LoVo (cell line): ENCODE results near the gene SERP2.

ENCODE experiments used
- DNase-seq: peaks from one replicate; pipeline ENCODE4 v3.0.0-alpha.2; 2016; ENCODE audit warnings: low spot score

SERP2 gene

GRCh38 chr13:44411841-44412240 lies 38.2 kb downstream of the SERP2 start:
- no peak for DNase-seq

- no peak for DNase-seq
Observed at GRCh38 chr13:44412346-44412935, 38.8 kb downstream of the SERP2 start.

- DNase-seq = no peak
Observed at GRCh38 chr13:44413095-44413494, 39.5 kb downstream of the SERP2 start.

GRCh38 chr13:44414716-44415115 lies 41.1 kb downstream of the SERP2 start:
- DNase-seq = no peak

- no peak for DNase-seq
Observed at GRCh38 chr13:44415815-44416214, 42.2 kb downstream of the SERP2 start.

- no peak for DNase-seq
Observed at GRCh38 chr13:44416301-44416700, 42.7 kb downstream of the SERP2 start.

- no peak for DNase-seq
Observed at GRCh38 chr13:44416744-44417143, 43.1 kb downstream of the SERP2 start.

GRCh38 chr13:44417446-44417845 lies 43.8 kb downstream of the SERP2 start:
- DNase-seq = no peak

GRCh38 chr13:44417876-44418275 lies 44.3 kb downstream of the SERP2 start:
- no peak for DNase-seq

- DNase-seq = no peak
Observed at GRCh38 chr13:44420376-44421220, 47.0 kb downstream of the SERP2 start.

GRCh38 chr13:44421853-44422525 lies 48.4 kb downstream of the SERP2 start:
- no peak for DNase-seq

GRCh38 chr13:44422755-44423643 lies 49.4 kb downstream of the SERP2 start:
- DNase-seq = no peak

GRCh38 chr13:44423824-44424223 lies 50.2 kb downstream of the SERP2 start:
- DNase-seq = no peak

GRCh38 chr13:44425041-44425814 lies 51.6 kb downstream of the SERP2 start:
- no peak for DNase-seq

- no peak for DNase-seq
Observed at GRCh38 chr13:44425815-44426078, 52.1 kb downstream of the SERP2 start.

GRCh38 chr13:44426461-44426860 lies 52.8 kb downstream of the SERP2 start:
- DNase-seq = no peak

GRCh38 chr13:44429311-44429710 lies 55.7 kb downstream of the SERP2 start:
- no peak for DNase-seq

- DNase-seq = peak; percentile 52
Observed at GRCh38 chr13:44431150-44431549, 57.5 kb downstream of the SERP2 start.

- no peak for DNase-seq
Observed at GRCh38 chr13:44432650-44433049, 59.0 kb downstream of the SERP2 start.

GRCh38 chr13:44433863-44434765 lies 60.5 kb downstream of the SERP2 start:
- no peak for DNase-seq

- no peak for DNase-seq
Observed at GRCh38 chr13:44434766-44435141, 61.1 kb downstream of the SERP2 start.
